Neural progenitor cell (in vitro differentiated cells): ENCODE data around the gene UBE2E1. TPM values are rescaled to one million over a fixed set of nuclear protein-coding genes. Genes with fewer than 3 reads are reported as not detected.

Experiments
- DNase-seq: peaks from one replicate; pipeline ENCODE4 v3.0.0-alpha.2; 2016; ENCODE audit warnings: low spot score
- H2AFZ ChIP-seq: fragments of 200-600 bp; sonication (generic); replicated peaks from 2 replicates; pipeline ENCODE4 v1.6.1; 2016; ENCODE audit warnings: antibody characterized with exemption
- H3F3A ChIP-seq: fragments of 200-600 bp; sonication (generic); 2 replicates; pipeline ENCODE4 v1.6.1; 2016; ENCODE audit warnings: antibody characterized with exemption, low read depth
- H3K27ac ChIP-seq: fragments of 200-600 bp; sonication (generic); 2 replicates; pipeline ENCODE4 v1.5.1; 2016; ENCODE audit warnings: mild to moderate bottlenecking
- H3K27me3 ChIP-seq: fragments of 200-600 bp; sonication (generic); 2 replicates; pipeline ENCODE4 v1.6.1; 2016; ENCODE audit warnings: mild to moderate bottlenecking, moderate library complexity
- H3K36me3 ChIP-seq: fragments of 200-600 bp; sonication (generic); 2 replicates; pipeline ENCODE4 v1.5.1; 2016
- H3K4me1 ChIP-seq: fragments of 200-600 bp; sonication (generic); 2 replicates; pipeline ENCODE4 v1.6.1; 2016; ENCODE audit warnings: mixed run types
- H3K4me2 ChIP-seq: fragments of 200-600 bp; sonication (generic); 2 replicates; pipeline ENCODE4 v1.6.1; 2016
- H3K4me3 ChIP-seq: fragments of 200-600 bp; sonication (generic); 2 replicates; pipeline ENCODE4 v1.5.1; 2016
- H3K79me2 ChIP-seq: fragments of 200-600 bp; sonication (generic); 2 replicates; pipeline ENCODE4 v1.6.1; 2016; ENCODE audit warnings: low read depth
- H3K9ac ChIP-seq: fragments of 200-600 bp; sonication (generic); 2 replicates; pipeline ENCODE4 v1.6.1; 2016
- H3K9me3 ChIP-seq: fragments of 200-600 bp; sonication (generic); 2 replicates; pipeline ENCODE4 v1.5.1; 2016; ENCODE audit warnings: low read depth
- H4K20me1 ChIP-seq: fragments of 200-600 bp; sonication (generic); 2 replicates; pipeline ENCODE4 v1.6.1; 2016; ENCODE audit warnings: low read depth
- H3K27ac Mint-ChIP-seq: 3 replicates; pipeline ENCODE4 v1.8.0; 2021; ENCODE audit warnings: mixed read lengths
- H3K27me3 Mint-ChIP-seq: 2 replicates; pipeline ENCODE4 v1.8.0; 2022; ENCODE audit warnings: low read depth, mild to moderate bottlenecking, inconsistent platforms, moderate library complexity, mixed read lengths; ENCODE audit not compliant: insufficient read depth
- H3K36me3 Mint-ChIP-seq: 3 replicates; pipeline ENCODE4 v1.8.0; 2021; ENCODE audit warnings: mixed read lengths
- H3K4me1 Mint-ChIP-seq: 3 replicates; pipeline ENCODE4 v1.8.0; 2021; ENCODE audit warnings: mixed read lengths
- H3K4me3 Mint-ChIP-seq: 3 replicates; pipeline ENCODE4 v1.8.0; 2021; ENCODE audit warnings: mild to moderate bottlenecking, moderate library complexity, mixed read lengths
- H3K9me3 Mint-ChIP-seq: 3 replicates; pipeline ENCODE4 v1.8.0; 2020; ENCODE audit warnings: mixed read lengths
- EZH2 ChIP-seq: fragments of 200-600 bp; sonication (generic); IDR thresholded peaks from 2 replicates; pipeline ENCODE4 v1.6.1; 2017; ENCODE audit warnings: antibody characterized with exemption, mild to moderate bottlenecking, moderate library complexity
- EZH2phosphoT487 ChIP-seq: fragments of 200-600 bp; sonication (generic); IDR thresholded peaks from 2 replicates; pipeline ENCODE4 v1.6.1; 2017; ENCODE audit warnings: antibody characterized with exemption
- total RNA-seq: library from RNA; depleted of rRNA; stranded (reverse); fragments of >200 nt; gene quantifications from 2 replicates; pipeline ENCODE4 v1.2.3, GENCODE V29; 2015; ENCODE audit warnings: low replicate concordance
- TF ChIP-seq, protein P1 (sequence below): fragments of 200-600 bp; sonication (generic); IDR thresholded peaks from 2 replicates; pipeline ENCODE4 v1.5.1; 2017; ENCODE audit warnings: antibody characterized with exemption, mild to moderate bottlenecking

Gene UBE2E1
- total RNA-seq, 1 donor from 2014 or later = 391 TPM

DNA sequence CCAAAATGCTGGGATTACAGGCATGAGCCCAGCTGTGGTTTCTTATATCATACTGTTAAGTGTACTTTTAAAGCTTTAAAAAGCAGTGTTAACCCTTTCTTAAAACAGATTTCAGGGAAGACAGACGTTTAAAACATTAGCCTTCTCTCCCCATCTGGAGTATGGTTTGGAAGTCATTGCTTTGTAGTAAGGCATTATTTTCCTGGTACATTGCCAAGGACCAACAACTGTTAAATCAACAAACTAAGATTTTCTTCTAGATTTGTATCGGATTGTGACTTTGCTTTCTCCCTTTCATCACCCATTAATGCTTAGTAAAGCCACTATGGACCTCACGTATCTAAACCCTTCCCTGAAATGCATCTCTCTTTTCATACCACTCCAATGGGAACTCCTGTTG is 50.5 kb downstream of the UBE2E1 start:
- Mint-ChIP-seq H3K27me3 (peaks cover 2% of the 10 kb centered on the region), H3K9me3 (peaks cover 18% of the 10 kb centered on the region), H3K4me1 (peaks cover 9% of the 10 kb centered on the region), H3K27ac (no peak overlapping the region), H3K36me3 (peaks cover 32% of the 10 kb centered on the region), H3K4me3 (no peak overlapping the region)
- peak overlapping the region; percentile 19 for H3K4me2 ChIP-seq
- peaks cover 6% of the 10 kb centered on the region for H3F3A ChIP-seq
- no peak overlapping the region for H3K27ac ChIP-seq
- H3K9me3 ChIP-seq = no peaks in the 10 kb centered on the region
- peaks cover 3% of the 10 kb centered on the region for H3K36me3 ChIP-seq
- H4K20me1 ChIP-seq = peaks cover 74% of the 10 kb centered on the region
- TF ChIP-seq, protein P1, sequence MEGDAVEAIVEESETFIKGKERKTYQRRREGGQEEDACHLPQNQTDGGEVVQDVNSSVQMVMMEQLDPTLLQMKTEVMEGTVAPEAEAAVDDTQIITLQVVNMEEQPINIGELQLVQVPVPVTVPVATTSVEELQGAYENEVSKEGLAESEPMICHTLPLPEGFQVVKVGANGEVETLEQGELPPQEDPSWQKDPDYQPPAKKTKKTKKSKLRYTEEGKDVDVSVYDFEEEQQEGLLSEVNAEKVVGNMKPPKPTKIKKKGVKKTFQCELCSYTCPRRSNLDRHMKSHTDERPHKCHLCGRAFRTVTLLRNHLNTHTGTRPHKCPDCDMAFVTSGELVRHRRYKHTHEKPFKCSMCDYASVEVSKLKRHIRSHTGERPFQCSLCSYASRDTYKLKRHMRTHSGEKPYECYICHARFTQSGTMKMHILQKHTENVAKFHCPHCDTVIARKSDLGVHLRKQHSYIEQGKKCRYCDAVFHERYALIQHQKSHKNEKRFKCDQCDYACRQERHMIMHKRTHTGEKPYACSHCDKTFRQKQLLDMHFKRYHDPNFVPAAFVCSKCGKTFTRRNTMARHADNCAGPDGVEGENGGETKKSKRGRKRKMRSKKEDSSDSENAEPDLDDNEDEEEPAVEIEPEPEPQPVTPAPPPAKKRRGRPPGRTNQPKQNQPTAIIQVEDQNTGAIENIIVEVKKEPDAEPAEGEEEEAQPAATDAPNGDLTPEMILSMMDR = no peak
- no peak for TF ChIP-seq EZH2phosphoT487
- no peak for TF ChIP-seq EZH2
- H2AFZ ChIP-seq = no peak overlapping the region
- no peak overlapping the region for H3K9ac ChIP-seq
- H3K4me1 ChIP-seq = peaks cover 14% of the 10 kb centered on the region
- peaks cover 100% of the 10 kb centered on the region for H3K79me2 ChIP-seq
- no peak overlapping the region for H3K4me3 ChIP-seq
- no peaks in the 10 kb centered on the region for H3K27me3 ChIP-seq
- no peak for DNase-seq

DNA sequence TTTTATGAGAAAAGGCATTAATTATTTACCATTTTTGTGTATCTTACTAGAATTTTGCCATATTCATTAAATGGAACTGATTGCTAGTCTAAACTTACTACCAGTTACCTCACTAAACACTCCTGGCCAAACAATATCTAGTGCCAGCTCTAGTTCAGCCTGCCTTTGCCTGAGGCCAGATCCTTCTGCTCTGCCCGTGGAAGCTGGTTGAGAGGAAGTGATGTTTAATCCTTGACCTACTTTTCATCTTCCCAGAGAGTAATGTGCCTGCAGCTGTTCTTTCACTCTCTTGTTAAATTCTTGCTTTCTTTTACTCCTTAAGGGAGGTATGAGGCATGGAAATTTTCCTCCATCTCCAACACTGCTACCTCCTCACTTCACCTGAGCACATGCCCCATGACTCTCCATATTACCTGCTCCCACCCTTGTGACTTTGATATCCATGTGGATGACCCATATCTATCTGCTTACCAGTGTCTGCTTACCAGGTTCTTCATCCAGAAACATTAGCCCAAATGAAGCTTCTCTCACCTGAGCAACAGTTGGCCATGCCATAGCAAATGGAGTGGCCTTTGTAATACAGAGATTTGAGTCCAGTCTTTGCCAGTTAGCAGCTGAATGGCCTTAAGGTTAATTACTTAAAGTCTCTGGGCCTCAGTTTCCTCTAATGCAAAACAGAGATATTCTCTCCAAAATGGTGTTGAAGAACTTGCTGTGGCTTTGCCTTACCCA is 53.4 kb downstream of the UBE2E1 start:
- H2AFZ ChIP-seq = no peak overlapping the region
- H3K4me1 Mint-ChIP-seq = peaks cover 15% of the 10 kb centered on the region
- no peak overlapping the region for H3K27ac Mint-ChIP-seq
- H3K27me3 ChIP-seq = no peaks in the 10 kb centered on the region
- H3K4me3 ChIP-seq = no peak overlapping the region
- TF ChIP-seq EZH2phosphoT487 = no peak
- TF ChIP-seq, protein P1 = no peak
- TF ChIP-seq EZH2 = no peak
- no peak overlapping the region for H3K9ac ChIP-seq
- peaks cover 3% of the 10 kb centered on the region for H3K9me3 Mint-ChIP-seq
- H3K36me3 Mint-ChIP-seq = peaks cover 21% of the 10 kb centered on the region
- H3K27me3 Mint-ChIP-seq = no peaks in the 10 kb centered on the region
- H3K9me3 ChIP-seq = no peaks in the 10 kb centered on the region
- no peak overlapping the region for H3K4me3 Mint-ChIP-seq
- no peak overlapping the region for H3K4me2 ChIP-seq
- peaks cover 100% of the 10 kb centered on the region for H3K79me2 ChIP-seq
- peaks cover 96% of the 10 kb centered on the region for H4K20me1 ChIP-seq
- no peaks in the 10 kb centered on the region for H3K36me3 ChIP-seq
- peaks cover 12% of the 10 kb centered on the region for H3F3A ChIP-seq
- H3K27ac ChIP-seq = no peak overlapping the region
- H3K4me1 ChIP-seq = peaks cover 21% of the 10 kb centered on the region
- DNase-seq = no peak

- peaks cover 19% of the 10 kb centered on the region for H3K36me3 Mint-ChIP-seq
Measured at GRCh38 chr3:23859839-23860382, 54.2 kb downstream of the UBE2E1 start.

More at GRCh38 chr3:23859839-23860382, 54.2 kb downstream of the UBE2E1 start:
- Mint-ChIP-seq H3K9me3 (peaks cover 3% of the 10 kb centered on the region), H3K27me3 (no peaks in the 10 kb centered on the region), H3K4me3 (no peak overlapping the region), H3K4me1 (peaks cover 23% of the 10 kb centered on the region), H3K27ac (no peak overlapping the region)
- Histone ChIP-seq H2AFZ (no peak overlapping the region), H3K9ac (no peak overlapping the region), H3K4me2 (no peak overlapping the region), H3F3A (peaks cover 19% of the 10 kb centered on the region), H3K27me3 (no peaks in the 10 kb centered on the region), H3K36me3 (no peaks in the 10 kb centered on the region), H3K9me3 (no peaks in the 10 kb centered on the region), H3K4me1 (peaks cover 28% of the 10 kb centered on the region), H3K27ac (no peak overlapping the region), H3K79me2 (peaks cover 100% of the 10 kb centered on the region), H3K4me3 (no peak overlapping the region), H4K20me1 (peaks cover 96% of the 10 kb centered on the region)
- no peak for DNase-seq
- TF ChIP-seq, protein P1 = no peak
- no peak for TF ChIP-seq EZH2
- no peak for TF ChIP-seq EZH2phosphoT487
